Activated naive CD4-positive, alpha-beta T cell treated with anti-CD3 and anti-CD28 coated beads, Interleukin-2, amount 50 U/mL, for 72 hours (primary cell): ENCODE data around the gene TTC28. TPM values are rescaled to one million over a fixed set of nuclear protein-coding genes. Genes with fewer than 3 reads are reported as not detected.
"Not testable (repeated sequence)": the region's sequence is repeated elsewhere in the genome, so short reads cannot be mapped to it uniquely, and the experiment has no call there.

Source experiments
- ATAC-seq, 2 donors: fragments of 150-1000 bp; cut with Tn5 transposase; 2 replicates each; pipeline ENCODE4 v1.10.0; 2021; ENCODE audit warnings: mild to moderate bottlenecking in 2 of 2, moderate library complexity in 2 of 2
- DNase-seq, 2 donors: peaks; one replicate each; pipeline ENCODE4 v3.0.0; 2021 to 2022; ENCODE audit warnings: low spot score in 2 of 2
- H3K27ac Mint-ChIP-seq, 2 donors: one replicate each; pipeline ENCODE4 v1.8.0; 2022; ENCODE audit warnings: mild to moderate bottlenecking in 2 of 2, mixed read lengths in 2 of 2
- H3K36me3 Mint-ChIP-seq, 2 donors: one replicate each; pipeline ENCODE4 v1.8.0; 2022; ENCODE audit warnings: mixed read lengths in 2 of 2
- H3K9me3 Mint-ChIP-seq, 2 donors: one replicate each; pipeline ENCODE4 v1.8.0; 2022; ENCODE audit warnings: mixed read lengths in 2 of 2
- total RNA-seq, 2 donors: library from RNA; stranded (reverse); gene quantifications; one replicate each; pipeline ENCODE4 v1.2.3, GENCODE V29; 2022

The TTC28 gene
- total RNA-seq, 2 donors from 2014 or later: 0.66 to 8.5 TPM

- ATAC-seq, DNase-seq, H3K27ac Mint-ChIP-seq, H3K9me3 Mint-ChIP-seq: not testable (repeated sequence)
- peaks cover 23 to 29% of the 10 kb centered on the region in 2 donors for H3K36me3 Mint-ChIP-seq
These were observed 10.2 kb upstream of the TTC28 start for GRCh38 chr22:28689796-28690195.

- DNase-seq, H3K9me3 Mint-ChIP-seq, ATAC-seq: not testable (repeated sequence)
- Mint-ChIP-seq H3K36me3 (peaks cover 12 to 14% of the 10 kb centered on the region in 2 donors), H3K27ac (peak overlapping the region in 1 of 2 donors; percentile 55)
These were observed 3.3 kb upstream of the TTC28 start for GRCh38 chr22:28682966-28683365.

DNA sequence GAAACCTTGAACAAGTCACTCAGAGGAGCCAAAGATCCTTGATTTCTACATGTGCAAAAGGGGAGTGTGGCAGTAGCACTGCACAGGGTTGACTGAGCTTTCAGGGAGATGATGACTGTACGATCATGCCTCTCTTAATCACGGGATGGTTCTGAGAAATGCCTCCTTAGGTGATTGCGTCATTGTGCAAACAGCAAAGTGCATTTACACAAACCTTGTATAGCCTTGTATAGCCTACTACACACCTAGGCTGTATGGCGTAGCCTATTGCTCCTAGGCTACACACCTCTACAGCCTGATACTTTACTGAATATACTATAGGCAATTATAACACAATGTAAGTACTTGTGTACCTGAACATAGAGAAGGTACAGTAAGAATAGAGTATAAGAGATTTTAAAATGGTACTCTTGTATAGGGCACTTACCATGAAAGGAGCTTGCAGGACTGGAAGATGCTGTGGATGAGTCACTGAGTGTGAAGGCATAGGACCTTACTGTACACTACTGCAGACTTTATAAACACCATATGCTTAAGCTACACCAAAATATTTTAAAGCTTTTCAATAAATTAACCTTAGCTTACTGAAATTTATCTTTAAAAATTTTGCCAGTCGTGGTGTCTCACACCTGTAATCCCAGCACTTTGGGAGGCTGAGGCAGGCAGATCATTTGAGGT lies 1.3 kb upstream of the TTC28 start:
- H3K27ac Mint-ChIP-seq, H3K9me3 Mint-ChIP-seq: not testable (repeated sequence)

DNA sequence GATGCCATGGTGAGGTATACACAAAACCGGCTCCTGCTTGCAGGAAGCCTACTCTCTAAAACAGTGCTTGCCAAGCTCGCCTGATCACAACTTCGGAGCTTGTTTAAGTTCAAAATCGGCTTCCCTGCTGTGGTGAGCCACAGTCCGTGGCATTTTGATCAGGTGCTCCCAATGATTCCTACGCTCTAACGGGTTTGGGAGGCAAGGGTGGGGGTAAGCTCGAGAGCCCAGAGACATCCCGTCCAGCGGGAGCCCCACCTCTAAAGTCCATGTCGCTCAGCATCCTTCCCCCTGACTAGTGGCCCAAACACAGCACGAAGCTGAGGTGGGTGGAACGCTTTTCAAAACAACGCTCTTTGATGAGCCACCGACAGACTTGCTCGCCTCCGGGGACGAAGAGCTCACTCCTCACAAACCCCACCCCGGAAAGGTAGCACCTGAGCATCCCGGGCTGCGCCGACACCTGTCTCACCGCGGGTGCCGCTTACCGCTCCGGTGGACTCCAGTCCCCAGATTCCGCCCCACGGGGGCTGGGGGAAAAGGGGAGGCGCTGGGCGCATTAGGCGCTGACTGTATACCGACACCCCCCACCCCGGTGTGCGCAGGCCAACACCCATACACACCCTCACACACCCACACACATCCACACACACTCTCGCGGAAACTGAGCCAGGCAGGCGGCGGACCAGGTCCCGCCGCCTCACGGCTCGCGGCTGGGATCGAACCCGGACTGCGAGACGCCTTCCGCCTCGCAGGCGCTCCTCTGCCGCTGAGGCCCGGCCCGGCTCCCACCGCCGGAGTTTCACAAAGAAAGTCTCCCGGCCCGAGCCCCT lies 646 bp downstream of the TTC28 start:
- H3K27ac Mint-ChIP-seq, H3K36me3 Mint-ChIP-seq, H3K9me3 Mint-ChIP-seq, ATAC-seq: not testable (repeated sequence)
- DNase-seq: peak in 1 of 2 donors; percentile 7

More for the DNA sequence above, 1.3 kb upstream of the TTC28 start:
- DNase-seq, H3K36me3 Mint-ChIP-seq, ATAC-seq: not testable (repeated sequence)

GRCh38 chr22:28678170-28678569 lies 1.5 kb downstream of the TTC28 start:
- DNase-seq, ATAC-seq, H3K36me3 Mint-ChIP-seq, H3K9me3 Mint-ChIP-seq, H3K27ac Mint-ChIP-seq: not testable (repeated sequence)

GRCh38 chr22:28674121-28674563 lies 5.5 kb downstream of the TTC28 start:
- peak in 1 of 2 donors; percentile 22 for DNase-seq
- H3K36me3 Mint-ChIP-seq: peaks cover 0 to 8% of the 10 kb centered on the region in 2 donors
- peaks cover 4 to 7% of the 10 kb centered on the region in 2 donors for H3K9me3 Mint-ChIP-seq
- peak; percentile 77 to 87 for ATAC-seq
- H3K27ac Mint-ChIP-seq: peak overlapping the region; percentile 94 to 100

DNA sequence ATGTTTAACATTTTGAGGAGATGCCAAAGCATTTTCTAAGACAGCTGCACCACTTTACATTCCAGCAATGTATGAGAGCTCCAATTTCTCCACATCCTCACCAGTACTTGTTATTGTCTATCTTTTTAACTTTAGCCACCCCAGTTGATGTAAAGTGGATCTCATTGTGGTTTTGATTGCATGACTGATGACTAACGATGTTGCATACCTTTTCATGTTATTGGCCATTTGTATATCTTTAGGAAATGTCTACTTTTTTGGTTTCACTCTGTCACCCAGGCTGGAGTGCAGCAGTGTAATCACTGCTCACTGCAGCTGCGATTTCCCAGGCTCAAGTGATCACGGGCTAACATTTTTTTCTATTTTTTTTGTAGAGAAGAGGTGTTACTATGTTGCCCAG lies 8.9 kb downstream of the TTC28 start:
- H3K36me3 Mint-ChIP-seq: peaks cover 0 to 5% of the 10 kb centered on the region in 2 donors
- no peak for DNase-seq
- H3K27ac Mint-ChIP-seq: no peak overlapping the region
- ATAC-seq: no peak
- peaks cover 4 to 7% of the 10 kb centered on the region in 2 donors for H3K9me3 Mint-ChIP-seq

- H3K27ac Mint-ChIP-seq: no peak overlapping the region
- H3K36me3 Mint-ChIP-seq: peaks cover 0 to 5% of the 10 kb centered on the region in 2 donors
- ATAC-seq (no peak), DNase-seq (no peak)
- peaks cover 4 to 7% of the 10 kb centered on the region in 2 donors for H3K9me3 Mint-ChIP-seq
These were observed 9.5 kb downstream of the TTC28 start for GRCh38 chr22:28670161-28670560.

GRCh38 chr22:28669387-28669786 lies 10.3 kb downstream of the TTC28 start:
- Mint-ChIP-seq H3K9me3 (peaks cover 4 to 7% of the 10 kb centered on the region in 2 donors), H3K27ac (no peak overlapping the region), H3K36me3 (peaks cover 0 to 5% of the 10 kb centered on the region in 2 donors)
- ATAC-seq (no peak), DNase-seq (no peak)

DNA sequence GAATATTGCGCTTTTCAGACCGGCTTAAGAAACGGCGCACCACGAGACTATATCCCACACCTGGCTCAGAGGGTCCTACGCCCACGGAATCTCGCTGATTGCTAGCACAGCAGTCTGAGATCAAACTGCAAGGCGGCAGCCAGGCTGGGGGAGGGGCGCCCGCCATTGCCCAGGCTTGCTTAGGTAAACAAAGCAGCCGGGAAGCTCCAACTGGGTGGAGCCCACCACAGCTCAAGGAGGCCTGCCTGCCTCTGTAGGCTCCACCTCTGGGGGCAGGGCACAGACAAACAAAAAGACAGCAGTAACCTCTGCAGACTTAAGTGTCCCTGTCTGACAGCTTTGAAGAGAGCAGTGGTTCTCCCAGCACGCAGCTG lies 16.1 kb downstream of the TTC28 start:
- H3K36me3 Mint-ChIP-seq, ATAC-seq, H3K27ac Mint-ChIP-seq, DNase-seq, H3K9me3 Mint-ChIP-seq: not testable (repeated sequence)

- Mint-ChIP-seq H3K36me3 (no peaks in the 10 kb centered on the region), H3K9me3 (no peaks in the 10 kb centered on the region), H3K27ac (no peak overlapping the region)
- DNase-seq (no peak), ATAC-seq (no peak)
These were observed 21.2 kb downstream of the TTC28 start for GRCh38 chr22:28658448-28658847.

- DNase-seq (no peak), ATAC-seq (no peak)
- Mint-ChIP-seq H3K9me3 (no peaks in the 10 kb centered on the region), H3K27ac (no peak overlapping the region), H3K36me3 (no peaks in the 10 kb centered on the region)
These were observed 23.5 kb downstream of the TTC28 start for GRCh38 chr22:28656181-28656580.

- no peak overlapping the region for H3K27ac Mint-ChIP-seq
- H3K36me3 Mint-ChIP-seq: no peaks in the 10 kb centered on the region
- no peak for DNase-seq
These were observed 29.2 kb downstream of the TTC28 start for GRCh38 chr22:28650463-28650862.

DNA sequence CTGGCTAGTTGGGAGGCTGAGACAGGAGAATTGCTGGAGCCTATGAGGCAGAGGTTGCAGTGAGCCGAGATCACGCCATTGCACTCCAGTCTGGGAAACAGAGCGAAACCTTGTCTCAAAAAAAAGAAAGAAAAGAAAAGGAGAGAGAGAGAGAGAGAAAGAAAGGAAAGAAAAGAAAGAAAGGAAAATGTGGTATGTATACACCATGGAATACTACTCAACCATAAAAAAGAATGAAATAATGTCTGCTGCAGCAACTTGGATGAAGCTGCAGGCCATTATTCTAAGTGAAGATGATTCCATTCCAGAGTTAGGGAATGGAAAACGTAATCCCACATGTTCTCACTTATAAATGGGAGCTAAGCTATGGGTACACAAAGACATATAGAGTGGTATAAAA lies 30.8 kb downstream of the TTC28 start:
- no peak overlapping the region for H3K27ac Mint-ChIP-seq
- no peak for ATAC-seq
- H3K36me3 Mint-ChIP-seq: no peaks in the 10 kb centered on the region
- no peaks in the 10 kb centered on the region for H3K9me3 Mint-ChIP-seq
- no peak for DNase-seq

More at GRCh38 chr22:28650463-28650862, 29.2 kb downstream of the TTC28 start:
- no peak for ATAC-seq
- no peaks in the 10 kb centered on the region for H3K9me3 Mint-ChIP-seq

DNA sequence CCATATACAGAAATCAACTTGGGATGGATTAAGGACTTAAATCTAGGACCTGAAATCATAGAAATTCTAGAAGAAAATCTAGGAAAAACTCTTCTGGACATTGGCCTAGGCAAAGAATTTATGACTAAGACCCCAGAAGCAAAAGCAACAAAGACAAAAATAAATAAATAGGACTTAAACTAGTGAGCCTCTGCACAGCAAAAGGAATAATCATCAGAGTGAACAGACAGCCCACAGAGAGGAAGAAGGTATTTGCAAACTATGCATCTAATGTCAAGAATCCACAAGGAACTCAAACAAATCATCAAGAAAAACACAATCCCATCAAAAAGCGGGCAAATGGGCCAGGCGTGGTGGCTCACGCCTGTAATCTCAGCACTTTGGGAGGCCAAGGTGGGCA lies 32.4 kb downstream of the TTC28 start:
- ATAC-seq (no peak), DNase-seq (no peak)
- Mint-ChIP-seq H3K9me3 (no peaks in the 10 kb centered on the region), H3K27ac (no peak overlapping the region), H3K36me3 (no peaks in the 10 kb centered on the region)

DNA sequence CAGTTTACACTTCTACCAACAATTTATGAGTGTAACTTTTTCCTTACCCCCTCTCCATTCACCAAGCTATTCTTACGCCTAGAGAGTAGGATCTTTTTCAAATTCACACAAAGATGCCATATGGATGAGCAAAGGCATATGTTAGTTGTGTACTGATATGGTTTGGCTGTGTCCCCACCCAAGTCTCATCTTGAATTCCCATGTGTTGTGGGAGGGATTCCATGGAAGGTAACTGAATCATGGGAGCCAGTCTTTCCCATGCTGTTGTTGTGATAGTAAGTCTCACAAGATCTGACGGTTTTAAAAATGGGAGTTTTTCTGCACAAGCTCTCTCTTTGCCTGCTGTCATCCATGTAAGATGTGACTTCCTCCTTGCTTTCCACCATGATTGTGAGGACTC lies 40.3 kb downstream of the TTC28 start:
- Mint-ChIP-seq H3K27ac (no peak overlapping the region), H3K36me3 (no peaks in the 10 kb centered on the region), H3K9me3 (no peaks in the 10 kb centered on the region)
- no peak for ATAC-seq
- no peak for DNase-seq

DNA sequence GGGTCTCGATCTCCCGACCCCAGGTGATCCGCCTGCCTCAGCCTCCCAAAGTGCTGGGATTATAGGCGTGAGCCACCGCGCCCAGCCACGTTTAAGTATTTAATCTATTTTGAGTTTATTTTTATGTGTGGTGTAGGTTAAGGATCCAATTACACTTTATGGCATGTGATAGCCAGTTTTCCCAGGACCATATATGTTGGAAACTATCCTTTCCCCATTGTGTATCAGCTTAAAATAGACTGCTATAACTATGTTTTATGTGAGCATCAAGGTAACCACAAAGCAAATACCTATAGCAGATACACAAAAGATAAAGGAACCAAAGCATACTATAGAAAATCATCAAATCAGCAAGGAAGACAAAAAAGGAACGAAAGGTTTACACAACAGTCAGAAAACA lies 42.4 kb downstream of the TTC28 start:
- ATAC-seq (no peak), DNase-seq (no peak)
- Mint-ChIP-seq H3K27ac (no peak overlapping the region), H3K9me3 (no peaks in the 10 kb centered on the region), H3K36me3 (no peaks in the 10 kb centered on the region)
